GM12873 (cell line): ENCODE measurements around the gene OSBPL5.

Experiments used
- CTCF ChIP-seq: IDR thresholded peaks from 2 replicates; pipeline ENCODE4 v1.5.1; 2012; ENCODE audit warnings: low read depth, mild to moderate bottlenecking, moderate library complexity, low read length, control low read depth; ENCODE audit not compliant: insufficient read depth; ENCODE audit errors: missing control alignments

The OSBPL5 gene

GRCh38 chr11:3111919-3112690, 53.0 kb downstream of the OSBPL5 start:
- TF ChIP-seq CTCF = no peak

GRCh38 chr11:3111466-3111865, 53.6 kb downstream of the OSBPL5 start:
- TF ChIP-seq CTCF = no peak

- peak; percentile 71 for TF ChIP-seq CTCF
Measured at GRCh38 chr11:3109921-3110706, 55.0 kb downstream of the OSBPL5 start.

- no peak for TF ChIP-seq CTCF
Measured at GRCh38 chr11:3109434-3109833, 55.7 kb downstream of the OSBPL5 start.

- no peak for TF ChIP-seq CTCF
Measured at GRCh38 chr11:3108183-3108721, 56.9 kb downstream of the OSBPL5 start.

GRCh38 chr11:3107608-3108182, 57.4 kb downstream of the OSBPL5 start:
- no peak for TF ChIP-seq CTCF

- TF ChIP-seq CTCF = no peak
Measured at GRCh38 chr11:3106736-3107524, 58.2 kb downstream of the OSBPL5 start.
